Loucy (cell line): Measurements from ENCODE around the gene SMIM38.

Experiments used
- H2AFZ ChIP-seq: fragments of 200-600 bp; sonication (generic); 2 replicates; pipeline ENCODE4 v1.6.0; 2016; ENCODE audit warnings: antibody characterized with exemption, mild to moderate bottlenecking, low read length, moderate library complexity
- H3F3A ChIP-seq: fragments of 200-600 bp; 2 replicates; pipeline ENCODE4 v1.6.0; 2016; ENCODE audit warnings: antibody characterized with exemption, low read depth, mild to moderate bottlenecking
- H3K27me3 ChIP-seq: fragments of 200-600 bp; sonication (generic); 2 replicates; pipeline ENCODE4 v1.6.1; 2014; ENCODE audit warnings: low read length, mild to moderate bottlenecking; ENCODE audit not compliant: insufficient read depth, poor library complexity, severe bottlenecking
- H3K36me3 ChIP-seq: fragments of 200-600 bp; sonication (generic); 2 replicates; pipeline ENCODE4 v1.6.1; 2016; ENCODE audit warnings: low read length; ENCODE audit not compliant: insufficient read depth
- H3K4me1 ChIP-seq: fragments of 200-600 bp; sonication (generic); 2 replicates; pipeline ENCODE4 v1.5.1; 2014; ENCODE audit warnings: low read length, mild to moderate bottlenecking; ENCODE audit not compliant: insufficient read depth, poor library complexity, severe bottlenecking
- H3K4me2 ChIP-seq: fragments of 200-600 bp; sonication (generic); 2 replicates; pipeline ENCODE4 v1.6.0; 2014; ENCODE audit warnings: antibody characterized with exemption, low read length, low read depth, mild to moderate bottlenecking; ENCODE audit not compliant: poor library complexity, severe bottlenecking
- H3K4me3 ChIP-seq: fragments of 200-600 bp; sonication (generic); 2 replicates; pipeline ENCODE4 v1.5.1; 2014; ENCODE audit warnings: low read length, mild to moderate bottlenecking, mixed read lengths; ENCODE audit not compliant: poor library complexity, severe bottlenecking
- H3K79me2 ChIP-seq: fragments of 200-600 bp; sonication (generic); 2 replicates; pipeline ENCODE4 v1.6.1; 2014; ENCODE audit warnings: low read length; ENCODE audit not compliant: insufficient read depth
- H3K9ac ChIP-seq: fragments of 200-600 bp; sonication (generic); 2 replicates; pipeline ENCODE4 v1.6.0; 2014; ENCODE audit warnings: mild to moderate bottlenecking, low read depth, low read length, moderate library complexity; ENCODE audit not compliant: poor library complexity, severe bottlenecking
- H3K9me2 ChIP-seq: fragments of 200-600 bp; sonication (generic); replicated peaks from 2 replicates; pipeline ENCODE4 v1.6.1; 2016; ENCODE audit warnings: low read depth, low read length, mixed read lengths
- H3K9me3 ChIP-seq: fragments of 200-600 bp; sonication (generic); 2 replicates; pipeline ENCODE4 v1.6.1; 2014; ENCODE audit warnings: mild to moderate bottlenecking, antibody characterized with exemption, low read length, low read depth; ENCODE audit not compliant: insufficient read depth
- H4K20me1 ChIP-seq: fragments of 200-600 bp; sonication (generic); 2 replicates; pipeline ENCODE4 v1.6.0; 2014; ENCODE audit warnings: antibody characterized with exemption, low read length, mild to moderate bottlenecking; ENCODE audit not compliant: insufficient read depth, poor library complexity, severe bottlenecking
- CTCF ChIP-seq: fragments of 200-600 bp; sonication (generic); conservative IDR thresholded peaks from 2 replicates; pipeline ENCODE4 v1.5.1; 2014; ENCODE audit warnings: mild to moderate bottlenecking, antibody characterized with exemption, low read length
- EZH2phosphoT487 ChIP-seq: fragments of 200-600 bp; IDR thresholded peaks from 2 replicates; pipeline ENCODE4 v1.6.1; 2018; ENCODE audit warnings: antibody characterized with exemption, mild to moderate bottlenecking, moderate library complexity, borderline replicate concordance

SMIM38 gene

GRCh38 chr11:69193629-69194028 lies 37.9 kb downstream of the SMIM38 start:
- Histone ChIP-seq H3K9ac (no peak overlapping the region), H2AFZ (no peak overlapping the region)

GRCh38 chr11:69194396-69194795 lies 38.7 kb downstream of the SMIM38 start:
- no peaks in the 10 kb centered on the region for H3K79me2 ChIP-seq
- H3K36me3 ChIP-seq, result no peaks in the 10 kb centered on the region
- no peaks in the 10 kb centered on the region for H3F3A ChIP-seq
- H2AFZ ChIP-seq, result no peak overlapping the region
- no peaks in the 10 kb centered on the region for H3K4me1 ChIP-seq
- no peak for TF ChIP-seq EZH2phosphoT487
- TF ChIP-seq CTCF, result no peak
- no peaks in the 10 kb centered on the region for H3K9me2 ChIP-seq
- H3K9me3 ChIP-seq, result no peaks in the 10 kb centered on the region
- no peak overlapping the region for H3K4me3 ChIP-seq
- H3K4me2 ChIP-seq, result no peak overlapping the region
- H3K27me3 ChIP-seq, result no peaks in the 10 kb centered on the region
- no peaks in the 10 kb centered on the region for H4K20me1 ChIP-seq
- H3K9ac ChIP-seq, result no peak overlapping the region

More at GRCh38 chr11:69193629-69194028, 37.9 kb downstream of the SMIM38 start:
- Histone ChIP-seq H3F3A (no peaks in the 10 kb centered on the region), H3K4me1 (no peaks in the 10 kb centered on the region), H3K36me3 (no peaks in the 10 kb centered on the region), H3K4me2 (no peak overlapping the region), H3K27me3 (no peaks in the 10 kb centered on the region), H3K9me3 (no peaks in the 10 kb centered on the region), H3K79me2 (no peaks in the 10 kb centered on the region), H4K20me1 (no peaks in the 10 kb centered on the region), H3K9me2 (no peaks in the 10 kb centered on the region), H3K4me3 (no peak overlapping the region)
- TF ChIP-seq CTCF, result no peak
- TF ChIP-seq EZH2phosphoT487, result no peak

- Histone ChIP-seq H3K4me2 (no peak overlapping the region), H3K36me3 (no peaks in the 10 kb centered on the region), H4K20me1 (no peaks in the 10 kb centered on the region), H3K9me3 (no peaks in the 10 kb centered on the region), H3F3A (no peaks in the 10 kb centered on the region), H3K4me3 (no peak overlapping the region), H2AFZ (no peak overlapping the region), H3K4me1 (no peaks in the 10 kb centered on the region), H3K79me2 (no peaks in the 10 kb centered on the region), H3K27me3 (no peaks in the 10 kb centered on the region), H3K9me2 (no peaks in the 10 kb centered on the region), H3K9ac (no peak overlapping the region)
- TF ChIP-seq CTCF, result no peak
- TF ChIP-seq EZH2phosphoT487, result no peak
Measured at GRCh38 chr11:69194956-69195355, 39.2 kb downstream of the SMIM38 start.
